Ovary (tissue), 3 donors: ENCODE measurements around the gene SLC6A18.

Experiments
- EP300 ChIP-seq: sonication (generic); formaldehyde crosslinking; IDR thresholded peaks from one replicate; pipeline ENCODE4 v1.6.1; 2017; ENCODE audit warnings: antibody characterized with exemption
- POLR2A ChIP-seq: fragments of 450-650 bp; IDR thresholded peaks from one replicate; pipeline ENCODE4 v1.6.1; 2017; ENCODE audit warnings: antibody characterized with exemption, mild to moderate bottlenecking, moderate library complexity
- TF ChIP-seq, protein P1 (sequence below), 3 donors: fragments of 450-650 bp in 2 of 3; fragments of 200-600 bp in 1 of 3; IDR thresholded peaks; one replicate each; pipeline versions ENCODE4 v1.5.1 to v1.8.0; 2016 to 2022; ENCODE audit warnings: antibody characterized with exemption in 3 of 3, mild to moderate bottlenecking in 1 of 3
- donor health status: DM: no; HTN: no; CAD: no.

DNA sequence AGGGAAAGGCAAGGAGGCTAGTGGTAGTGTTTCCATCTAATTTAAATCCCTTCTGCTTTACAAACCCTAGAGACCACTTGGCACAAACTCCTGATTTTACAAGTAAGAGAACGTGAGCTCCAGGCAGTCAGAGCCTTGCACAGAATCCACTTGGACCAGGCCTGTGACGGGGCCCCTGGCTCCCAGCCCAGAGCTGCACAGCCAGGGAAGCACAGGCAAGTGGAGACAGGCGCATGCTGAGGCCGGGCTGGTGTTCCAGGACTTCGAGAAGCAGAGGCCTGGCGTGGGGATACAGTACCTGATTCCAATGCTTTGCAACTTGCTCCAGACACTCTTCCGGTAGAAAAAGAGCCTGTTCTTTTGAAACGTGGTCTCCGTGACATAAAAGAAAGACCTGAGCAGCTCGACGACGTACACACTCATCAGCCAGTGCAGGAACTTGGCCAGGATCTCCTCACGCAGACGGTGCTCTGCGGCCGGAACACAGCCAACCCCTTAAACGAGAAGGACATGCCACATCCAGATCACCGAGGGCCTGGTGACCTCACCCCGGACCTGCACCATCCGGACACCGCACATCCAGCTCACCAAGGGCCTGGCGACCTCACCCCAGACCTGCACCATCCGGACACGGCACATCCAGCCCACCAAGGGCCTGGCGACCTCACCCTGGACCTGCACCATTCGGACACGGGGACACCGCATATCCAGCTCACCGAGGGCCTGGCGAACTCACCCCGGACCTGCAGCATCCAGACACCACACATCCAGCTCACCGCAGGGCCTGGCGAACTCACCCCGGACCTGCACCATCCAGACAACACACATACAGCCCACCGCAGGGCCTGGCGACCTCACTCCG is 57.2 kb downstream of the SLC6A18 start:
- TF ChIP-seq, protein P1, sequence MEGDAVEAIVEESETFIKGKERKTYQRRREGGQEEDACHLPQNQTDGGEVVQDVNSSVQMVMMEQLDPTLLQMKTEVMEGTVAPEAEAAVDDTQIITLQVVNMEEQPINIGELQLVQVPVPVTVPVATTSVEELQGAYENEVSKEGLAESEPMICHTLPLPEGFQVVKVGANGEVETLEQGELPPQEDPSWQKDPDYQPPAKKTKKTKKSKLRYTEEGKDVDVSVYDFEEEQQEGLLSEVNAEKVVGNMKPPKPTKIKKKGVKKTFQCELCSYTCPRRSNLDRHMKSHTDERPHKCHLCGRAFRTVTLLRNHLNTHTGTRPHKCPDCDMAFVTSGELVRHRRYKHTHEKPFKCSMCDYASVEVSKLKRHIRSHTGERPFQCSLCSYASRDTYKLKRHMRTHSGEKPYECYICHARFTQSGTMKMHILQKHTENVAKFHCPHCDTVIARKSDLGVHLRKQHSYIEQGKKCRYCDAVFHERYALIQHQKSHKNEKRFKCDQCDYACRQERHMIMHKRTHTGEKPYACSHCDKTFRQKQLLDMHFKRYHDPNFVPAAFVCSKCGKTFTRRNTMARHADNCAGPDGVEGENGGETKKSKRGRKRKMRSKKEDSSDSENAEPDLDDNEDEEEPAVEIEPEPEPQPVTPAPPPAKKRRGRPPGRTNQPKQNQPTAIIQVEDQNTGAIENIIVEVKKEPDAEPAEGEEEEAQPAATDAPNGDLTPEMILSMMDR (IDR thresholded peaks at IDR 0.05): no peak
- TF ChIP-seq POLR2A (no peak), EP300 (no peak)
